Rectal smooth muscle tissue (tissue), 1 donor: ENCODE results near the gene TCL1A.

ENCODE experiments used
- H3K27ac ChIP-seq: one replicate; pipeline ENCODE4 v1.7.0; 2013; ENCODE audit warnings: low read depth, low read length, inconsistent platforms
- H3K27me3 ChIP-seq: one replicate; pipeline ENCODE4 v1.7.0; 2013; ENCODE audit warnings: low read length; ENCODE audit not compliant: control insufficient read depth, insufficient read depth
- H3K36me3 ChIP-seq: one replicate; pipeline ENCODE4 v1.7.0; 2013; ENCODE audit warnings: low read length; ENCODE audit not compliant: control insufficient read depth, insufficient read depth
- H3K4me1 ChIP-seq: one replicate; pipeline ENCODE4 v1.7.0; 2013; ENCODE audit warnings: low read length; ENCODE audit not compliant: control insufficient read depth, insufficient read depth
- H3K4me3 ChIP-seq: one replicate; pipeline ENCODE4 v1.7.0; 2013; ENCODE audit warnings: low read length
- H3K9ac ChIP-seq: one replicate; pipeline ENCODE4 v1.7.0; 2013; ENCODE audit warnings: low read length

TCL1A gene

GRCh38 chr14:95700221-95700976 is 13.5 kb downstream of the TCL1A start:
- H3K27ac ChIP-seq = no peak overlapping the region
- no peak overlapping the region for H3K9ac ChIP-seq
- H3K4me3 ChIP-seq = no peak overlapping the region
- no peaks in the 10 kb centered on the region for H3K27me3 ChIP-seq
- no peaks in the 10 kb centered on the region for H3K4me1 ChIP-seq
- no peaks in the 10 kb centered on the region for H3K36me3 ChIP-seq

GRCh38 chr14:95699412-95699811 is 14.5 kb downstream of the TCL1A start:
- no peaks in the 10 kb centered on the region for H3K36me3 ChIP-seq
- no peaks in the 10 kb centered on the region for H3K27me3 ChIP-seq
- H3K9ac ChIP-seq = no peak overlapping the region
- no peaks in the 10 kb centered on the region for H3K4me1 ChIP-seq
- H3K4me3 ChIP-seq = no peak overlapping the region
- no peak overlapping the region for H3K27ac ChIP-seq

GRCh38 chr14:95698287-95698686 is 15.6 kb downstream of the TCL1A start:
- no peaks in the 10 kb centered on the region for H3K27me3 ChIP-seq
- H3K4me3 ChIP-seq = no peak overlapping the region
- H3K9ac ChIP-seq = no peak overlapping the region
- H3K36me3 ChIP-seq = no peaks in the 10 kb centered on the region
- no peaks in the 10 kb centered on the region for H3K4me1 ChIP-seq
- no peak overlapping the region for H3K27ac ChIP-seq

DNA sequence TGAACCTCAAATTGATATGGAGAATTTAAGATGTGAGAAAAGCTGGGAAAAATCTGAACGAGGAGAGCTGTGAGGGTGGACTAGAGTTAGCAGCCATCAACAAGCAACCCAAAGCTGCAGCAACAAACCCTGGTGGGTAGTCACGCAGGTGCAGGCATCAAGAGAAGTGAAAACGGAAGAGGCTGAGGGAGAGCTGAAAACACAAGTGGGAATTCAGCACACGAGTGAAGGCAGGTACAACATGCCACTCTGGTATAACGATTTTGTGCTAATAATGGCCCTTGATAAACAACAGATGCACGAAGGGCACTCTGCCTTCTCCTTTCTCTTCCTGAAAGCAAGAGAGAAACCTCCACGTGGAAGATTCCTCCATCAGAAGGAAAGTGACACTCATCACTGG is 16.2 kb downstream of the TCL1A start:
- Histone ChIP-seq H3K27me3 (no peaks in the 10 kb centered on the region), H3K27ac (no peak overlapping the region), H3K4me3 (no peak overlapping the region), H3K9ac (no peak overlapping the region), H3K4me1 (no peaks in the 10 kb centered on the region), H3K36me3 (no peaks in the 10 kb centered on the region)

DNA sequence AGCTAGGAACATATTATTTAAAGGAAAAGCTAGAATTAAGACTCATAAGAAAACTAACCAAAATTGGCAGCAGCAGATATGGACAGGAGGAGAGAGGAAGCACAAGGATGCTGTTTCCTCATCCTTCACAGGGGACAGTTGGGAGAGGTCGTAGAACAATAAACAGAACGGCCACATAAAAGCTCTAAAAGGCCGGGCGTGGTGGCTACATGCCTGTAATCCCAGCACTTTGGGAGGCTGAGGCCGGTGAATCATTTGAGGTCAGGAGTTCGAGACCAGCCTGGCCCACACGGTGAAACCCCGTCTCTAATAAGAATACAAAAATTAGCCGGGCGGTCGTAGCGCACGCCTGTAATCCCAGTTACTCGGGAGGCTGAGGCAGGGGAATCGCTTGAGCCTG is 17.2 kb downstream of the TCL1A start:
- Histone ChIP-seq H3K36me3 (no peaks in the 10 kb centered on the region), H3K4me3 (no peak overlapping the region), H3K4me1 (no peaks in the 10 kb centered on the region), H3K27ac (no peak overlapping the region), H3K27me3 (no peaks in the 10 kb centered on the region), H3K9ac (no peak overlapping the region)

GRCh38 chr14:95695913-95696312 is 18.0 kb downstream of the TCL1A start:
- no peaks in the 10 kb centered on the region for H3K36me3 ChIP-seq

GRCh38 chr14:95695051-95695450 is 18.9 kb downstream of the TCL1A start:
- no peaks in the 10 kb centered on the region for H3K4me1 ChIP-seq
- no peak overlapping the region for H3K4me3 ChIP-seq
- H3K27ac ChIP-seq = no peak overlapping the region
- no peaks in the 10 kb centered on the region for H3K36me3 ChIP-seq
- no peak overlapping the region for H3K9ac ChIP-seq
- no peaks in the 10 kb centered on the region for H3K27me3 ChIP-seq

More at GRCh38 chr14:95695913-95696312, 18.0 kb downstream of the TCL1A start:
- Histone ChIP-seq H3K4me1 (no peaks in the 10 kb centered on the region), H3K27ac (no peak overlapping the region), H3K9ac (no peak overlapping the region), H3K4me3 (no peak overlapping the region), H3K27me3 (no peaks in the 10 kb centered on the region)

- Histone ChIP-seq H3K27me3 (no peaks in the 10 kb centered on the region), H3K9ac (no peak overlapping the region), H3K4me1 (no peaks in the 10 kb centered on the region), H3K4me3 (no peak overlapping the region), H3K27ac (no peak overlapping the region), H3K36me3 (no peaks in the 10 kb centered on the region)
These were observed 21.8 kb downstream of the TCL1A start for GRCh38 chr14:95692109-95692508.

DNA sequence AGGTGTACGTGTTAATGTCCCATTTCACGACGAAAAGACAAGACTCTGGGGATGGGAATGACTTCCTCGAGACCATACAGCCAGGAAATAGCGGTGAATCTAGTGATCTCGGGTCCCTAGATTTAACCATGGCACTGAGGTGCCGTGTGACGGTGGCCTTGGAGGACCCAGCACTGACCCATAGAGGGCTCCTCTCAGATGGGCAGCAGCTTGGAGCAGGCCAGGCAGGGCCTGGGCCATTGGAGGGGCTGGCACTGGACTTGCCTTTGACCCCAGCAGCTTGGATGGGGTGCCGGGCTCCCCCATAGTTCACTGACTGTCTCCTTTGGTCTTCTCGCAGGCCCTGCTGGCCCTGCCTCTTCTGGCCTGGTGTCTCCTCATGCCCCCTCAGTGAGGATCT is 22.3 kb downstream of the TCL1A start:
- H3K27me3 ChIP-seq = no peaks in the 10 kb centered on the region

GRCh38 chr14:95690815-95691214 is 23.1 kb downstream of the TCL1A start:
- no peak overlapping the region for H3K4me3 ChIP-seq

More for the DNA sequence above, 22.3 kb downstream of the TCL1A start:
- H3K27ac ChIP-seq = no peak overlapping the region
- no peak overlapping the region for H3K4me3 ChIP-seq
- H3K4me1 ChIP-seq = no peaks in the 10 kb centered on the region
- H3K36me3 ChIP-seq = no peaks in the 10 kb centered on the region
- no peak overlapping the region for H3K9ac ChIP-seq

DNA sequence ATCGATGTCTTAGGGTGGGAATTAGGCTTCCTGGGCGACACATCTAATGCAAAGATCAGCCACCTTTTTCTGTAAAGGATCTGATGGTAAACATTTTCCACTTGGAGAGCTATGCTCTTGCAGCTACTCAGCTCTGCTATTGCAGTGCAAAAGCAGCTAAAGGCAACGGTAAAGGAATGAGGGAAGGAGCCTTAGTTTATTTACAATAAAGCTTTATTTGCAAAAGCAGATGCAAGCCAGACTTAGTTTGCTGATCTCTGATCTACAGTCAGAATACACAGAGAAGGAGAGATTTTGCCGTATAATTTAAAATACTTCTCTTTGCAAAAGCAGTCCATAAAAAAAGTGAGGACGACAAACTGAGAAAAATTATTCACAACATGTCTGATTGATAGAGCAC is 24.5 kb downstream of the TCL1A start:
- Histone ChIP-seq H3K36me3 (no peaks in the 10 kb centered on the region), H3K4me3 (no peak overlapping the region), H3K27ac (no peak overlapping the region), H3K4me1 (no peaks in the 10 kb centered on the region), H3K9ac (no peak overlapping the region), H3K27me3 (no peaks in the 10 kb centered on the region)

More at GRCh38 chr14:95690815-95691214, 23.1 kb downstream of the TCL1A start:
- no peaks in the 10 kb centered on the region for H3K4me1 ChIP-seq
- no peaks in the 10 kb centered on the region for H3K27me3 ChIP-seq
- H3K9ac ChIP-seq = no peak overlapping the region
- no peak overlapping the region for H3K27ac ChIP-seq
- no peaks in the 10 kb centered on the region for H3K36me3 ChIP-seq

GRCh38 chr14:95686935-95687334 is 27.0 kb downstream of the TCL1A start:
- Histone ChIP-seq H3K36me3 (no peaks in the 10 kb centered on the region), H3K4me1 (no peaks in the 10 kb centered on the region), H3K4me3 (no peak overlapping the region), H3K27ac (no peak overlapping the region), H3K27me3 (no peaks in the 10 kb centered on the region), H3K9ac (no peak overlapping the region)
